ENCODE results near the gene ALX1. TPM values are rescaled to one million over a fixed set of nuclear protein-coding genes. Genes with fewer than 3 reads are reported as not detected.
"Not testable (repeated sequence)": the region's sequence is repeated elsewhere in the genome, so short reads cannot be mapped to it uniquely, and the experiment has no call there.

Gene ALX1
- total and polyA plus RNA-seq, 4 experiments from 2014 or later = not detected

- no peaks in the 10 kb centered on the region for H3K4me1 Mint-ChIP-seq
- H3K9me3 ChIP-seq (ENCODE audit: control insufficient read depth in 1 of 2, low read length in 2 of 2) = no peaks in the 10 kb centered on the region
- H3K27me3 ChIP-seq (ENCODE audit: insufficient read depth, low read length) = no peaks in the 10 kb centered on the region
- no peaks in the 10 kb centered on the region for H3K4me1 ChIP-seq (ENCODE audit: insufficient read depth, low read length)
- ChIA-PET POLR2A (ENCODE audit: partially characterized antibody) (no interaction called here), CTCF (ENCODE audit: partially characterized antibody) (no interaction called here)
- DNase-seq = no peak
- H3K27me3 Mint-ChIP-seq = no peaks in the 10 kb centered on the region
- intact Hi-C loops (cut with micrococcal nuclease) = no loop called here
- no peak overlapping the region for H3K4me3 ChIP-seq (ENCODE audit: low read length in 2 of 2)
- H3K36me3 Mint-ChIP-seq = no peaks in the 10 kb centered on the region
- peaks cover 0 to 4% (median 0%) of the 10 kb centered on the region in 8 donors for H3K9me3 Mint-ChIP-seq
- no peak overlapping the region for H3K27ac ChIP-seq (ENCODE audit: low read depth, low read length)
- H3K4me3 Mint-ChIP-seq = no peak overlapping the region
- H3K36me3 ChIP-seq (ENCODE audit: insufficient read depth, low read length) = no peaks in the 10 kb centered on the region
- H3K27ac Mint-ChIP-seq = no peak overlapping the region
Observed at GRCh38 chr12:85308374-85308773, 28.4 kb downstream of the ALX1 start.

GRCh38 chr12:85309125-85309566 lies 29.1 kb downstream of the ALX1 start:
- intact Hi-C loops (cut with micrococcal nuclease) = no loop called here
- H3K4me1 ChIP-seq (ENCODE audit: insufficient read depth, low read length) = no peaks in the 10 kb centered on the region
- POLR2A ChIA-PET (ENCODE audit: partially characterized antibody) = no interaction called here
- no peak overlapping the region for H3K27ac ChIP-seq (ENCODE audit: low read depth, low read length)
- no peaks in the 10 kb centered on the region for H3K36me3 ChIP-seq (ENCODE audit: insufficient read depth, low read length)
- no peak for DNase-seq
- H3K36me3 Mint-ChIP-seq = no peaks in the 10 kb centered on the region
- H3K27ac Mint-ChIP-seq = no peak overlapping the region
- no peaks in the 10 kb centered on the region for H3K4me1 Mint-ChIP-seq
- no peaks in the 10 kb centered on the region for H3K27me3 Mint-ChIP-seq
- no peaks in the 10 kb centered on the region for H3K27me3 ChIP-seq (ENCODE audit: insufficient read depth, low read length)
- H3K9me3 ChIP-seq (ENCODE audit: control insufficient read depth in 1 of 2, low read length in 2 of 2) = no peaks in the 10 kb centered on the region
- no peak overlapping the region for H3K4me3 Mint-ChIP-seq
- peaks cover 0 to 5% (median 0%) of the 10 kb centered on the region in 8 donors for H3K9me3 Mint-ChIP-seq
- no peak overlapping the region for H3K4me3 ChIP-seq (ENCODE audit: low read length in 2 of 2)
- CTCF ChIA-PET (ENCODE audit: partially characterized antibody) = no interaction called here

GRCh38 chr12:85310025-85310424 lies 30.0 kb downstream of the ALX1 start:
- CTCF ChIA-PET (ENCODE audit: partially characterized antibody) = interaction anchor here (1.3 to 1.4 kb wide), 2 partner anchors 26 to 29 kb away, joined by 3 to 4 read pairs; no protein-coding TSS in a partner anchor
- H3K9me3 ChIP-seq (ENCODE audit: control insufficient read depth in 1 of 2, low read length in 2 of 2) = no peaks in the 10 kb centered on the region

GRCh38 chr12:85310456-85311076 lies 30.5 kb downstream of the ALX1 start:
- Histone ChIP-seq H3K27me3 (ENCODE audit: insufficient read depth, low read length) (no peaks in the 10 kb centered on the region), H3K4me1 (ENCODE audit: insufficient read depth, low read length) (no peaks in the 10 kb centered on the region), H3K36me3 (ENCODE audit: insufficient read depth, low read length) (no peaks in the 10 kb centered on the region), H3K4me3 (ENCODE audit: low read length in 2 of 2) (no peak overlapping the region), H3K27ac (ENCODE audit: low read depth, low read length) (no peak overlapping the region), H3K9me3 (ENCODE audit: control insufficient read depth in 1 of 2, low read length in 2 of 2) (no peaks in the 10 kb centered on the region)
- H3K4me3 Mint-ChIP-seq = no peak overlapping the region
- POLR2A ChIA-PET (ENCODE audit: partially characterized antibody) = no interaction called here
- CTCF ChIA-PET (ENCODE audit: partially characterized antibody) = interaction anchor here (1.3 to 1.4 kb wide), 2 partner anchors 25 to 30 kb away, joined by 3 to 4 read pairs; no protein-coding TSS in a partner anchor
- H3K27me3 Mint-ChIP-seq = no peaks in the 10 kb centered on the region
- intact Hi-C loops (cut with micrococcal nuclease) = no loop called here
- H3K9me3 Mint-ChIP-seq = peaks cover 0 to 5% (median 0%) of the 10 kb centered on the region in 8 donors
- no peaks in the 10 kb centered on the region for H3K36me3 Mint-ChIP-seq
- no peak for DNase-seq
- no peaks in the 10 kb centered on the region for H3K4me1 Mint-ChIP-seq
- no peak overlapping the region for H3K27ac Mint-ChIP-seq

More at GRCh38 chr12:85310025-85310424, 30.0 kb downstream of the ALX1 start:
- H3K27ac Mint-ChIP-seq = no peak overlapping the region
- no peaks in the 10 kb centered on the region for H3K36me3 Mint-ChIP-seq
- POLR2A ChIA-PET (ENCODE audit: partially characterized antibody) = no interaction called here
- H3K4me1 ChIP-seq (ENCODE audit: insufficient read depth, low read length) = no peaks in the 10 kb centered on the region
- no peaks in the 10 kb centered on the region for H3K4me1 Mint-ChIP-seq
- H3K4me3 ChIP-seq (ENCODE audit: low read length in 2 of 2) = no peak overlapping the region
- no peaks in the 10 kb centered on the region for H3K27me3 Mint-ChIP-seq
- DNase-seq = no peak
- peaks cover 0 to 5% (median 0%) of the 10 kb centered on the region in 8 donors for H3K9me3 Mint-ChIP-seq
- no peak overlapping the region for H3K4me3 Mint-ChIP-seq
- H3K27ac ChIP-seq (ENCODE audit: low read depth, low read length) = no peak overlapping the region
- no peaks in the 10 kb centered on the region for H3K27me3 ChIP-seq (ENCODE audit: insufficient read depth, low read length)
- no peaks in the 10 kb centered on the region for H3K36me3 ChIP-seq (ENCODE audit: insufficient read depth, low read length)
- intact Hi-C loops (cut with micrococcal nuclease) = no loop called here

GRCh38 chr12:85317866-85318636 lies 38.0 kb downstream of the ALX1 start:
- H3K27me3 Mint-ChIP-seq; H3K36me3 ChIP-seq (ENCODE audit: insufficient read depth, low read length); DNase-seq; intact Hi-C loops (cut with micrococcal nuclease); POLR2A ChIA-PET (ENCODE audit: partially characterized antibody); H3K9me3 Mint-ChIP-seq; H3K4me1 Mint-ChIP-seq; H3K4me1 ChIP-seq (ENCODE audit: insufficient read depth, low read length); H3K4me3 ChIP-seq (ENCODE audit: low read length in 2 of 2); H3K27ac ChIP-seq (ENCODE audit: low read depth, low read length); CTCF ChIA-PET (ENCODE audit: partially characterized antibody); H3K27me3 ChIP-seq (ENCODE audit: insufficient read depth, low read length); H3K27ac Mint-ChIP-seq; H3K36me3 Mint-ChIP-seq; H3K9me3 ChIP-seq (ENCODE audit: control insufficient read depth in 1 of 2, low read length in 2 of 2): not testable (repeated sequence)
- peak overlapping the region in 1 of 8 donors; percentile 48 for H3K4me3 Mint-ChIP-seq

- no peaks in the 10 kb centered on the region for H3K36me3 Mint-ChIP-seq
Observed at GRCh38 chr12:85322715-85323114, 42.7 kb downstream of the ALX1 start.

GRCh38 chr12:85325442-85325841 lies 45.4 kb downstream of the ALX1 start:
- H3K27ac Mint-ChIP-seq = no peak overlapping the region
- H3K27ac ChIP-seq (ENCODE audit: low read depth, low read length) = no peak overlapping the region
- H3K4me3 ChIP-seq (ENCODE audit: low read length in 2 of 2) = no peak overlapping the region
- no peaks in the 10 kb centered on the region for H3K9me3 ChIP-seq (ENCODE audit: control insufficient read depth in 1 of 2, low read length in 2 of 2)
- H3K4me1 ChIP-seq (ENCODE audit: insufficient read depth, low read length) = no peaks in the 10 kb centered on the region
- no peaks in the 10 kb centered on the region for H3K27me3 Mint-ChIP-seq
- H3K27me3 ChIP-seq (ENCODE audit: insufficient read depth, low read length) = no peaks in the 10 kb centered on the region
- H3K4me3 Mint-ChIP-seq = no peak overlapping the region
- H3K36me3 ChIP-seq (ENCODE audit: insufficient read depth, low read length) = no peaks in the 10 kb centered on the region
- no peaks in the 10 kb centered on the region for H3K4me1 Mint-ChIP-seq
- no peaks in the 10 kb centered on the region for H3K36me3 Mint-ChIP-seq
- DNase-seq = no peak
- POLR2A ChIA-PET (ENCODE audit: partially characterized antibody) = no interaction called here
- H3K9me3 Mint-ChIP-seq = peaks cover 0 to 9% (median 2%) of the 10 kb centered on the region in 8 donors
- CTCF ChIA-PET (ENCODE audit: partially characterized antibody) = no interaction called here
- intact Hi-C loops (cut with micrococcal nuclease) = no loop called here

More at GRCh38 chr12:85322715-85323114, 42.7 kb downstream of the ALX1 start:
- H3K9me3 ChIP-seq (ENCODE audit: control insufficient read depth in 1 of 2, low read length in 2 of 2) = no peaks in the 10 kb centered on the region
- H3K27me3 ChIP-seq (ENCODE audit: insufficient read depth, low read length) = no peaks in the 10 kb centered on the region
- no peaks in the 10 kb centered on the region for H3K27me3 Mint-ChIP-seq
- intact Hi-C loops (cut with micrococcal nuclease) = no loop called here
- no peak for DNase-seq
- CTCF ChIA-PET (ENCODE audit: partially characterized antibody) = no interaction called here
- POLR2A ChIA-PET (ENCODE audit: partially characterized antibody) = no interaction called here
- no peak overlapping the region for H3K4me3 ChIP-seq (ENCODE audit: low read length in 2 of 2)
- H3K27ac Mint-ChIP-seq = no peak overlapping the region
- no peaks in the 10 kb centered on the region for H3K4me1 ChIP-seq (ENCODE audit: insufficient read depth, low read length)
- H3K27ac ChIP-seq (ENCODE audit: low read depth, low read length) = no peak overlapping the region
- no peak overlapping the region for H3K4me3 Mint-ChIP-seq
- H3K4me1 Mint-ChIP-seq = no peaks in the 10 kb centered on the region
- peaks cover 0 to 6% (median 3%) of the 10 kb centered on the region in 8 donors for H3K9me3 Mint-ChIP-seq
- no peaks in the 10 kb centered on the region for H3K36me3 ChIP-seq (ENCODE audit: insufficient read depth, low read length)

All from CD4-positive, alpha-beta memory T cell (primary cell).